ENCODE results near the gene ACSS1.

DNA sequence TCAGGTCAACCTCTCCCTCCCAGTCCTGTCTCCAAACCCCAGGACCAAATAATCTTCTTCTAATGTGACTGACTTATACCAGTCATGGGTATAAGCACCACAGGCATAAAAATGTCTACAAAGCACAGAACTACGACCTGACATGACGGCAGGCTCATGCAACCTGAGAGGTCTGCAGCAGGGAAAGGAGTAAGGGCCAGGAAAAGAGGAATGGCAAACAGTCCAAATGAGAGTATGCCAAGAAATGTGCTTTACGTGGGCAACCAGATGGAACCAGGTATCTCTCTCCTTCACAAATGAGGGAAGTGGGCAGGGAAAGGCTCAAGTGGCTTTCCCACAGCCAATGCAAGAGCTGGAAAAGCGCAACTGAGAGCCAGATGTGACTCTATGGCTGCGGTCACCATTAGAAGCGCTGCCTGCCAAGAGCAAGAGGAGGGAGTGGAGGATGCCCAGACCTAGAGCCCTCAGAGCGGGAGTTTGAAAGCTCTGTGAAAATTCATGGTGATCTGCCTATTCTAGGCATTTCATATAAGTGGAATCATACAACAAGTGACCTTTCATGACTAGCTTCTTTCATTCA, 71.4 kb downstream of the ACSS1 start:
- TF ChIP-seq, protein P1, sequence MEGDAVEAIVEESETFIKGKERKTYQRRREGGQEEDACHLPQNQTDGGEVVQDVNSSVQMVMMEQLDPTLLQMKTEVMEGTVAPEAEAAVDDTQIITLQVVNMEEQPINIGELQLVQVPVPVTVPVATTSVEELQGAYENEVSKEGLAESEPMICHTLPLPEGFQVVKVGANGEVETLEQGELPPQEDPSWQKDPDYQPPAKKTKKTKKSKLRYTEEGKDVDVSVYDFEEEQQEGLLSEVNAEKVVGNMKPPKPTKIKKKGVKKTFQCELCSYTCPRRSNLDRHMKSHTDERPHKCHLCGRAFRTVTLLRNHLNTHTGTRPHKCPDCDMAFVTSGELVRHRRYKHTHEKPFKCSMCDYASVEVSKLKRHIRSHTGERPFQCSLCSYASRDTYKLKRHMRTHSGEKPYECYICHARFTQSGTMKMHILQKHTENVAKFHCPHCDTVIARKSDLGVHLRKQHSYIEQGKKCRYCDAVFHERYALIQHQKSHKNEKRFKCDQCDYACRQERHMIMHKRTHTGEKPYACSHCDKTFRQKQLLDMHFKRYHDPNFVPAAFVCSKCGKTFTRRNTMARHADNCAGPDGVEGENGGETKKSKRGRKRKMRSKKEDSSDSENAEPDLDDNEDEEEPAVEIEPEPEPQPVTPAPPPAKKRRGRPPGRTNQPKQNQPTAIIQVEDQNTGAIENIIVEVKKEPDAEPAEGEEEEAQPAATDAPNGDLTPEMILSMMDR (IDR thresholded peaks at IDR 0.05) = no peak
- no peak for TF ChIP-seq POLR2A (IDR thresholded peaks at IDR 0.05)
